ENCODE measurements around the gene RIPK4. TPM values are rescaled to one million over a fixed set of nuclear protein-coding genes. Genes with fewer than 3 reads are reported as not detected.

RIPK4 gene
- total and polyA plus RNA-seq, 2 of the 13 experiments (the other 11 are each of a cell fraction or from before 2014, with no cell fraction given), result 3.1 to 4.9 TPM

GRCh38 chr21:41719691-41720090 is 47.2 kb downstream of the RIPK4 start:
- ChIA-PET CTCF (ENCODE audit: low intra/inter-chr PET ratio, low total read pairs) (no interaction called here), POLR2A (no interaction called here)
- Histone ChIP-seq H3K4me2 (ENCODE audit: low read depth, low read length) (no peak overlapping the region), H3K9me3 (ENCODE audit: low read length) (no peaks in the 10 kb centered on the region), H3K4me3 (replicated peaks in 1 of 3; ENCODE audit: insufficient read depth in 1 of 3, low read depth in 2 of 3, low read length in 3 of 3) (no peak overlapping the region), H3K27ac (ENCODE audit: extremely low read length, insufficient read depth, low read length) (no peak overlapping the region), H3K79me2 (ENCODE audit: insufficient read depth, low read length) (no peaks in the 10 kb centered on the region), H3K36me3 (replicated peaks in 1 of 2; ENCODE audit: control insufficient read depth in 1 of 2, insufficient read depth in 2 of 2, low read length in 2 of 2) (no peaks in the 10 kb centered on the region), H2AFZ (ENCODE audit: low read length) (no peak overlapping the region), H3K4me1 (ENCODE audit: insufficient read depth, low read length) (peaks cover 66% of the 10 kb centered on the region), H4K20me1 (ENCODE audit: insufficient read depth, low read length) (no peaks in the 10 kb centered on the region), H3K27me3 (ENCODE audit: control insufficient read depth in 1 of 2, insufficient read depth in 2 of 2, low read length in 2 of 2) (no peaks in the 10 kb centered on the region), H3K9ac (ENCODE audit: insufficient read depth, low read depth, low read length) (no peak overlapping the region)
- ATAC-seq (no peak), DNase-seq (ENCODE audit: low spot score) (no peak), FAIRE-seq (no peak)
- BruUV-seq (replicated peaks), result no TSS peak
- 78% methylated on average over 6 of the region's 6 CpGs for WGBS (ENCODE audit: low lambda C conversion rate)
- no peak for TF ChIP-seq STAT5B (CRISPR knock-in tag; IDR thresholded peaks at IDR 0.05)
- in situ Hi-C loops (cut with HindIII; ENCODE audit: extremely low pct_ligation_motif_present, low pct_unique_long_range_greater_than_20kb), result loop anchor here (5.0 kb wide), 1 partner anchor 48 kb away; the partner anchor contains the start of gene RIPK4
- intact Hi-C loops (cut with micrococcal nuclease; ENCODE audit: unreplicated experiment), result no loop called here

- in situ Hi-C loops (cut with HindIII; ENCODE audit: extremely low pct_ligation_motif_present, low pct_unique_long_range_greater_than_20kb), result loop anchor here (5.0 kb wide), 1 partner anchor 50 kb away; the partner anchor contains the start of gene RIPK4
- Histone ChIP-seq H3K79me2 (ENCODE audit: insufficient read depth, low read length) (no peaks in the 10 kb centered on the region), H3K27ac (ENCODE audit: extremely low read length, insufficient read depth, low read length) (no peak overlapping the region), H3K27me3 (ENCODE audit: control insufficient read depth in 1 of 2, insufficient read depth in 2 of 2, low read length in 2 of 2) (no peaks in the 10 kb centered on the region), H3K36me3 (replicated peaks in 1 of 2; ENCODE audit: control insufficient read depth in 1 of 2, insufficient read depth in 2 of 2, low read length in 2 of 2) (no peaks in the 10 kb centered on the region), H3K9ac (ENCODE audit: insufficient read depth, low read depth, low read length) (no peak overlapping the region), H4K20me1 (ENCODE audit: insufficient read depth, low read length) (no peaks in the 10 kb centered on the region), H3K4me2 (ENCODE audit: low read depth, low read length) (no peak overlapping the region), H3K4me1 (ENCODE audit: insufficient read depth, low read length) (peaks cover 85% of the 10 kb centered on the region), H3K9me3 (ENCODE audit: low read length) (no peaks in the 10 kb centered on the region), H3K4me3 (replicated peaks in 1 of 3; ENCODE audit: insufficient read depth in 1 of 3, low read depth in 2 of 3, low read length in 3 of 3) (no peak overlapping the region), H2AFZ (ENCODE audit: low read length) (no peak overlapping the region)
- WGBS (ENCODE audit: low lambda C conversion rate), result 93% methylated on average over 14 of the region's 15 CpGs
- FAIRE-seq, result no peak
- TF ChIP-seq FOSL2 (CRISPR knock-in tag; IDR thresholded peaks at IDR 0.05), result peak; percentile 63; the same call in 1 of the 2 replicates
- TF ChIP-seq KAT7 (CRISPR knock-in tag; IDR thresholded peaks at IDR 0.05; ENCODE audit: borderline replicate concordance), result no peak
- no peak for TF ChIP-seq KDM1A (CRISPR knock-in tag; IDR thresholded peaks at IDR 0.05)
- no peak for TF ChIP-seq SMARCE1 (IDR thresholded peaks at IDR 0.05; ENCODE audit: borderline replicate concordance)
- TF ChIP-seq DPF2 (CRISPR knock-in tag; IDR thresholded peaks at IDR 0.05; ENCODE audit: borderline replicate concordance, low read depth), result no peak
- TF ChIP-seq NBN (conservative IDR thresholded peaks at IDR 0.05), result no peak
- peak; percentile 88 for TF ChIP-seq ZBTB33 (CRISPR knock-in tag; IDR thresholded peaks at IDR 0.05)
- TF ChIP-seq ZBED4 (CRISPR knock-in tag; IDR thresholded peaks at IDR 0.05; ENCODE audit: borderline replicate concordance), result no peak
- no peak for TF ChIP-seq ZBTB26 (CRISPR knock-in tag; IDR thresholded peaks at IDR 0.05; ENCODE audit: borderline replicate concordance)
- no TSS peak for BruUV-seq (replicated peaks)
- CTCF ChIA-PET (ENCODE audit: low intra/inter-chr PET ratio, low total read pairs), result no interaction called here
- ATAC-seq, result no peak
- POLR2A ChIA-PET, result interaction anchor here (1.4 to 3.7 kb wide), 2 partner anchors 10 to 47 kb away, joined by 3 to 31 read pairs; no protein-coding TSS in a partner anchor
- intact Hi-C loops (cut with micrococcal nuclease; ENCODE audit: unreplicated experiment), result no loop called here
- no peak for DNase-seq (ENCODE audit: low spot score)
Observed at GRCh38 chr21:41717573-41718330, 49.1 kb downstream of the RIPK4 start.
